ENCODE results near the gene TCF15.

The TCF15 gene

GRCh38 chr20:561437-562231 lies 48.5 kb downstream of the TCF15 start:
- TF ChIP-seq FOXP2 (optimal IDR thresholded peaks at IDR 0.05; ENCODE audit: borderline replicate concordance, extremely low read depth, extremely low read length, insufficient read depth) (no peak), TAF1 (IDR thresholded peaks at IDR 0.05; ENCODE audit: borderline replicate concordance, insufficient read depth, low read length) (no peak)

- TF ChIP-seq FOXP2 (optimal IDR thresholded peaks at IDR 0.05; ENCODE audit: borderline replicate concordance, extremely low read depth, extremely low read length, insufficient read depth) (no peak), POLR2AphosphoS5 (IDR thresholded peaks at IDR 0.05; ENCODE audit: low read depth, low read length) (no peak), SIN3A (IDR thresholded peaks at IDR 0.05; ENCODE audit: borderline replicate concordance, insufficient read depth, low read length) (no peak), TAF1 (IDR thresholded peaks at IDR 0.05; ENCODE audit: borderline replicate concordance, insufficient read depth, low read length) (no peak)
- TF ChIP-seq, protein P1, sequence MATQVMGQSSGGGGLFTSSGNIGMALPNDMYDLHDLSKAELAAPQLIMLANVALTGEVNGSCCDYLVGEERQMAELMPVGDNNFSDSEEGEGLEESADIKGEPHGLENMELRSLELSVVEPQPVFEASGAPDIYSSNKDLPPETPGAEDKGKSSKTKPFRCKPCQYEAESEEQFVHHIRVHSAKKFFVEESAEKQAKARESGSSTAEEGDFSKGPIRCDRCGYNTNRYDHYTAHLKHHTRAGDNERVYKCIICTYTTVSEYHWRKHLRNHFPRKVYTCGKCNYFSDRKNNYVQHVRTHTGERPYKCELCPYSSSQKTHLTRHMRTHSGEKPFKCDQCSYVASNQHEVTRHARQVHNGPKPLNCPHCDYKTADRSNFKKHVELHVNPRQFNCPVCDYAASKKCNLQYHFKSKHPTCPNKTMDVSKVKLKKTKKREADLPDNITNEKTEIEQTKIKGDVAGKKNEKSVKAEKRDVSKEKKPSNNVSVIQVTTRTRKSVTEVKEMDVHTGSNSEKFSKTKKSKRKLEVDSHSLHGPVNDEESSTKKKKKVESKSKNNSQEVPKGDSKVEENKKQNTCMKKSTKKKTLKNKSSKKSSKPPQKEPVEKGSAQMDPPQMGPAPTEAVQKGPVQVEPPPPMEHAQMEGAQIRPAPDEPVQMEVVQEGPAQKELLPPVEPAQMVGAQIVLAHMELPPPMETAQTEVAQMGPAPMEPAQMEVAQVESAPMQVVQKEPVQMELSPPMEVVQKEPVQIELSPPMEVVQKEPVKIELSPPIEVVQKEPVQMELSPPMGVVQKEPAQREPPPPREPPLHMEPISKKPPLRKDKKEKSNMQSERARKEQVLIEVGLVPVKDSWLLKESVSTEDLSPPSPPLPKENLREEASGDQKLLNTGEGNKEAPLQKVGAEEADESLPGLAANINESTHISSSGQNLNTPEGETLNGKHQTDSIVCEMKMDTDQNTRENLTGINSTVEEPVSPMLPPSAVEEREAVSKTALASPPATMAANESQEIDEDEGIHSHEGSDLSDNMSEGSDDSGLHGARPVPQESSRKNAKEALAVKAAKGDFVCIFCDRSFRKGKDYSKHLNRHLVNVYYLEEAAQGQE (IDR thresholded peaks at IDR 0.05; ENCODE audit: insufficient read depth in 1 of 2, low read depth in 2 of 2, low read length in 2 of 2), result no peak
Observed at GRCh38 chr20:560680-561079, 49.4 kb downstream of the TCF15 start.

DNA sequence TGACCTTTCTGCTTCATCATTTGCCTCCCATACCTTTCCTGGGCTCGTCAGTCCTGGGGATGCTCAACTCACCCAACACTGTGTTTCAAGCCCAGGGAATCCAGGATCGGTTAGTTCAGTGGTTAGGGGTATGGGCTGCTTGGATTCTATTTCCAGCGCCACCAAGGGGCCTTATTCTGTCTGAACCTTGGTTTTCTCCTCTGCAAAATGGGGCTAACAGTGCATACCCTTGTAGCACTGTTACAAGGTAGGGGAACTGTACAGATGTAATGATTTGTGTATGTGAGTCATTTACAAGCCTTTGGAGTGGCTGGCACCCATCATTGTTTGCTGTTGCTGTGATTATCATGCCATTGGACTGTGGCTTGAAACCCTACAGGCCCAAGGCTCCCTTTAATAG lies 52.0 kb downstream of the TCF15 start:
- TF ChIP-seq FOXP2 (optimal IDR thresholded peaks at IDR 0.05; ENCODE audit: borderline replicate concordance, extremely low read depth, extremely low read length, insufficient read depth), result no peak
- TF ChIP-seq TAF1 (IDR thresholded peaks at IDR 0.05; ENCODE audit: borderline replicate concordance, insufficient read depth, low read length), result no peak
- TF ChIP-seq, protein P1 (IDR thresholded peaks at IDR 0.05; ENCODE audit: insufficient read depth in 1 of 2, low read depth in 2 of 2, low read length in 2 of 2), result no peak
- no peak for TF ChIP-seq POLR2AphosphoS5 (IDR thresholded peaks at IDR 0.05; ENCODE audit: low read depth, low read length)
- no peak for TF ChIP-seq SIN3A (IDR thresholded peaks at IDR 0.05; ENCODE audit: borderline replicate concordance, insufficient read depth, low read length)

DNA sequence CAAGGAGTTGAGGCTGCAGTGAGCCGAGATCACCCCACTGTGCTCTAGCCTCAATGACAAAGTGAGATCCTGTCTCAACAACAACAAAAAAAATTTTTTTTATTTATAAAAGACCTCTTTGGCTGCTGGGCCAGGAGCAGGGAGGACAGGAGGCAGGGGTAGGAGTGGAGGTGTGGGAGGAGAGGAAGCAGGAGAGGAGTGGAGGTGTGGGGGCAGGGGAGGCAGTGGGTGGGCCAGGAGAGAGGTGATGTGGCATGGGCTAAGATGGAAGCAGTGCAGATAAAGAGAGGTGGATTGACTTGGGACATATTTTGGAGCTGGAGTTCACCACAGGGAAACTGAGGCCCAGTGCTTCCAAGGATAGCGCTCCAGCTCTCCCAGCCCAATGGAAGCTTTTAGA lies 53.1 kb downstream of the TCF15 start:
- TF ChIP-seq TAF1 (IDR thresholded peaks at IDR 0.05; ENCODE audit: borderline replicate concordance, insufficient read depth, low read length), result no peak
- TF ChIP-seq, protein P1 (IDR thresholded peaks at IDR 0.05; ENCODE audit: insufficient read depth in 1 of 2, low read depth in 2 of 2, low read length in 2 of 2), result no peak
- TF ChIP-seq FOXP2 (optimal IDR thresholded peaks at IDR 0.05; ENCODE audit: borderline replicate concordance, extremely low read depth, extremely low read length, insufficient read depth), result no peak
- no peak for TF ChIP-seq SIN3A (IDR thresholded peaks at IDR 0.05; ENCODE audit: borderline replicate concordance, insufficient read depth, low read length)
- TF ChIP-seq POLR2AphosphoS5 (IDR thresholded peaks at IDR 0.05; ENCODE audit: low read depth, low read length), result no peak

DNA sequence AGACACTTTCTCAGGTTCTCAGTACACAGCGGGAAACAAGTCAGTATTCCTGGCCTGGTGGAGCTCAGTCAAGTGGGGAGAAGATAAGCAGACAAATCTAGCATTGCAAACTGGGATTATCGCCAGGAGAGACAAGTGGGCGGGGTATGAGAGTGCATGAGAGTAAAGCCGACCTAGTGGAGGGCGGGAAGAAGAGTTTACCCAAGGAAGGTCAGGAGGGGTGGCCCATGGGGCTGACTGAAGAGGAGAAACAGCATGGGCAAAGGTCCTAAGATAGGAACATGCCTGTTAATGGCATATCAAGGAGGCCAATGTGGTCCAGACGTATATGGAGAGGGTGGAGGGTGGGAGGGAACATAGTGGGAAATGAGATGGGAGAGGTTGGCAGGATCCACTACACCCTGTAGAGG lies 54.1 kb downstream of the TCF15 start:
- TF ChIP-seq SIN3A (IDR thresholded peaks at IDR 0.05; ENCODE audit: borderline replicate concordance, insufficient read depth, low read length), result no peak
- no peak for TF ChIP-seq POLR2AphosphoS5 (IDR thresholded peaks at IDR 0.05; ENCODE audit: low read depth, low read length)
- TF ChIP-seq TAF1 (IDR thresholded peaks at IDR 0.05; ENCODE audit: borderline replicate concordance, insufficient read depth, low read length), result no peak
- no peak for TF ChIP-seq FOXP2 (optimal IDR thresholded peaks at IDR 0.05; ENCODE audit: borderline replicate concordance, extremely low read depth, extremely low read length, insufficient read depth)
- TF ChIP-seq, protein P1 (IDR thresholded peaks at IDR 0.05; ENCODE audit: insufficient read depth in 1 of 2, low read depth in 2 of 2, low read length in 2 of 2), result no peak

Measured in PFSK-1 (cell line).